ENCODE results near the gene STIL. TPM values are rescaled to one million over a fixed set of nuclear protein-coding genes. Genes with fewer than 3 reads are reported as not detected.
"Not testable (repeated sequence)": the region's sequence is repeated elsewhere in the genome, so short reads cannot be mapped to it uniquely, and the experiment has no call there.

Gene STIL
- total RNA-seq, 1 donor from 2014 or later: 0.48 TPM

- intact Hi-C loops (cut with DNase I): no loop called here
- no peak for DNase-seq (ENCODE audit: low spot score)
Observed at GRCh38 chr1:47325528-47325927, 11.6 kb upstream of the STIL start.

GRCh38 chr1:47324682-47325081 lies 10.7 kb upstream of the STIL start:
- DNase-seq (ENCODE audit: low spot score): no peak
- intact Hi-C loops (cut with DNase I): no loop called here

- no peak for DNase-seq (ENCODE audit: low spot score)
- intact Hi-C loops (cut with DNase I): no loop called here
Observed at GRCh38 chr1:47323599-47324031, 9.7 kb upstream of the STIL start.

- intact Hi-C loops (cut with DNase I); DNase-seq (ENCODE audit: low spot score): not testable (repeated sequence)
Observed at GRCh38 chr1:47319968-47320367, 6.0 kb upstream of the STIL start.

- no peak for DNase-seq (ENCODE audit: low spot score)
- intact Hi-C loops (cut with DNase I): no loop called here
Observed at GRCh38 chr1:47317841-47318240, 3.9 kb upstream of the STIL start.

- DNase-seq (ENCODE audit: low spot score): no peak
- intact Hi-C loops (cut with DNase I): no loop called here
Observed at GRCh38 chr1:47309427-47309826, 4.5 kb downstream of the STIL start.

GRCh38 chr1:47302472-47302871 lies 11.5 kb downstream of the STIL start:
- DNase-seq (ENCODE audit: low spot score): no peak
- intact Hi-C loops (cut with DNase I): no loop called here

GRCh38 chr1:47298025-47298699 lies 15.8 kb downstream of the STIL start:
- intact Hi-C loops (cut with DNase I): no loop called here
- DNase-seq (ENCODE audit: low spot score): no peak

GRCh38 chr1:47295579-47295978 lies 18.4 kb downstream of the STIL start:
- DNase-seq (ENCODE audit: low spot score): no peak
- intact Hi-C loops (cut with DNase I): no loop called here

GRCh38 chr1:47294863-47295262 lies 19.1 kb downstream of the STIL start:
- DNase-seq (ENCODE audit: low spot score); intact Hi-C loops (cut with DNase I): not testable (repeated sequence)

GRCh38 chr1:47288116-47288515 lies 25.8 kb downstream of the STIL start:
- DNase-seq (ENCODE audit: low spot score); intact Hi-C loops (cut with DNase I): not testable (repeated sequence)

GRCh38 chr1:47280142-47280541 lies 33.8 kb downstream of the STIL start:
- DNase-seq (ENCODE audit: low spot score): no peak
- intact Hi-C loops (cut with DNase I): no loop called here

GRCh38 chr1:47276850-47277249 lies 37.1 kb downstream of the STIL start:
- no peak for DNase-seq (ENCODE audit: low spot score)
- intact Hi-C loops (cut with DNase I): no loop called here

- DNase-seq (ENCODE audit: low spot score); intact Hi-C loops (cut with DNase I): not testable (repeated sequence)
Observed at GRCh38 chr1:47275811-47276210, 38.1 kb downstream of the STIL start.

GRCh38 chr1:47265529-47265928 lies 48.4 kb downstream of the STIL start:
- DNase-seq (ENCODE audit: low spot score); intact Hi-C loops (cut with DNase I): not testable (repeated sequence)

GRCh38 chr1:47262787-47263413 lies 51.0 kb downstream of the STIL start:
- no peak for DNase-seq (ENCODE audit: low spot score)
- intact Hi-C loops (cut with DNase I): loop anchor here (2.0 kb wide), 1 partner anchor 70 kb away; no protein-coding TSS in a partner anchor

GRCh38 chr1:47257224-47257623 lies 56.7 kb downstream of the STIL start:
- DNase-seq (ENCODE audit: low spot score): no peak
- intact Hi-C loops (cut with DNase I): no loop called here

- intact Hi-C loops (cut with DNase I): no loop called here
- DNase-seq (ENCODE audit: low spot score): no peak
Observed at GRCh38 chr1:47252795-47253194, 61.2 kb downstream of the STIL start.

- no peak for DNase-seq (ENCODE audit: low spot score)
- intact Hi-C loops (cut with DNase I): no loop called here
Observed at GRCh38 chr1:47252369-47252768, 61.6 kb downstream of the STIL start.

- no peak for DNase-seq (ENCODE audit: low spot score)
- intact Hi-C loops (cut with DNase I): no loop called here
Observed at GRCh38 chr1:47249755-47250154, 64.2 kb downstream of the STIL start.

GRCh38 chr1:47244339-47244862 lies 69.5 kb downstream of the STIL start:
- no peak for DNase-seq (ENCODE audit: low spot score)
- intact Hi-C loops (cut with DNase I): no loop called here
